Muscle layer of duodenum (tissue), 2 donors: ENCODE measurements around the gene QSER1.
"Not testable (repeated sequence)": the region's sequence is repeated elsewhere in the genome, so short reads cannot be mapped to it uniquely, and the experiment has no call there.

Experiments
- H3K27ac ChIP-seq: one replicate; pipeline ENCODE4 v1.7.0; 2013; ENCODE audit warnings: mild to moderate bottlenecking, low read length
- H3K27me3 ChIP-seq: one replicate; pipeline ENCODE4 v1.7.0; 2013; ENCODE audit warnings: low read depth, mild to moderate bottlenecking, control low read depth, low read length
- H3K36me3 ChIP-seq, 2 donors: one replicate each; pipeline ENCODE4 v1.7.0; 2013; ENCODE audit warnings: low read length in 2 of 2, control low read depth in 1 of 2, mild to moderate bottlenecking in 1 of 2; ENCODE audit not compliant: insufficient read depth in 2 of 2, control insufficient read depth in 1 of 2
- H3K4me1 ChIP-seq, 2 donors: one replicate each; pipeline ENCODE4 v1.7.0; 2013; ENCODE audit warnings: low read length in 2 of 2, mild to moderate bottlenecking in 2 of 2, control low read depth in 1 of 2, moderate library complexity in 1 of 2; ENCODE audit not compliant: insufficient read depth in 2 of 2, control insufficient read depth in 1 of 2
- H3K4me3 ChIP-seq, 2 donors: one replicate each; pipeline ENCODE4 v1.7.0; 2013; ENCODE audit warnings: low read length in 2 of 2, low read depth in 1 of 2, mild to moderate bottlenecking in 1 of 2
- H3K9me3 ChIP-seq, 2 donors: one replicate each; pipeline ENCODE4 v1.7.0; 2013; ENCODE audit warnings: low read length in 2 of 2, control low read depth in 1 of 2, mild to moderate bottlenecking in 1 of 2; ENCODE audit not compliant: control insufficient read depth in 1 of 2
- donor health status: healthy.

Gene QSER1

DNA sequence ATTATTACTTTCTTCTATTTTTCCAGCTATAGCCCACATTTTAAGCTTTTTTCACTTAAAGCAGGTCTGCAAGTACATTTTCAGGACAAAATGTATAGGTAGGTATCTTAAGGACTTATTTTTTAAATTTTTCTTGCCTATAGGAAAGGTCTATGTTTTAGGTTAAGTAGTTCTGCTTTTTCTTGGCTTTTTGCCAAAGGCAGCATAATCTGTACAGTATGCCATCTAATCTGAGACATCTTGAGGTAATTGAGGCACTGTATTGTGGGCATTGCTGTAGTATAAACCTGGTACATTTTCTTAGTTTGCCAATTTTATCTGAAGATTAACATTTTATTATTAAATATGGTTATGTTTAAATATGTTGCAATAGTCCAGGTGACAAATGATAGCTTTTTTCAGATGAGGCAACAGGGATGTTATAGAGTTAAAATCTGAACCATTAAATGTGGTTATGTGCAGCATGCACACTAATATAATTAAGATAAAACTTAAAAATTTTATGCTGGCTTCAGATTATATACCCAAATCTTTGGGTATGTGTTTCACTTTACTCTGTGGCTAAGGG lies 42.9 kb downstream of the QSER1 start:
- no peaks in the 10 kb centered on the region for H3K4me1 ChIP-seq
- no peaks in the 10 kb centered on the region for H3K27me3 ChIP-seq
- peaks cover 32 to 33% of the 10 kb centered on the region in 2 donors for H3K36me3 ChIP-seq
- H3K4me3 ChIP-seq = no peak overlapping the region
- H3K27ac ChIP-seq = no peak overlapping the region
- H3K9me3 ChIP-seq = no peaks in the 10 kb centered on the region

DNA sequence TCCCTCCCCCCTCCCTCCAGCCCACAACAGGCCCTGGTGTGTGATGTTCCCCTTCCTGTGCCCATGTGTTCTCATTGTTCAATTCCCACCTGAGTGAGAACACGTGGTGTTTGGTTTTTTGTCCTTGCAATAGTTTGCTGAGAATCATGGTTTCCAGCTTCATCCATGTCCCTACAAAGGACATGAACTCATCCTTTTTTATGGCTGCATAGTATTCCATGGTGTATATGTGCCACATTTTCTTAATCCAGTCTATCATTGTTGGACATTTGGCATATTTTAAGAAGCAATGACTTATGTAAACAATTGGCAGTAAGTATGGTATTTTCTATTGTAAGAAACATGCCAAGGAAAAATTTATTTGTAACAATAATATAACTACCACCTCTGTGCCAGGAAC lies 43.6 kb downstream of the QSER1 start:
- H3K27ac ChIP-seq, H3K27me3 ChIP-seq, H3K4me3 ChIP-seq, H3K4me1 ChIP-seq, H3K9me3 ChIP-seq: not testable (repeated sequence)
- H3K36me3 ChIP-seq = peaks cover 32% of the 10 kb centered on the region in 2 donors

DNA sequence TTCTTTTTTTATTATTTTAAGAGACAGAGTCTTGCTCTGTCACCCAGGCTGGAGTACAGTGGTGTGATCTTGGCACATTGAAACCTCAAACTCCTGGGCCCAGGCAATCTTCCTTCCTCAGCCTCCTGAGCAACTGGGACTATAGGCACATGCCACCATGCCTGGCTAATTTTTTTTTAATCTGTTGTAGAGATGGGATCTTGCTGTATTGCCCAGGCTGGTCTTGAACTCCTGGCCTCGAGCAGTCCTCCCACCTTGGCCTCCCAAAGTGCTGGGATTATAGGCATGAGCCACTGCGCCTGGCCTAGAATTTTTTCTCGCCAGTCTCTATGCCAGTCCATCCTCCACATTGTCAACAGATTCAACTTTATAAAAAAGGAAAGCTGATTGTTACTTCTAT lies 44.7 kb downstream of the QSER1 start:
- not testable (repeated sequence) for H3K4me1 ChIP-seq, H3K9me3 ChIP-seq, H3K27ac ChIP-seq, H3K4me3 ChIP-seq, H3K27me3 ChIP-seq
- peaks cover 21 to 26% of the 10 kb centered on the region in 2 donors for H3K36me3 ChIP-seq

DNA sequence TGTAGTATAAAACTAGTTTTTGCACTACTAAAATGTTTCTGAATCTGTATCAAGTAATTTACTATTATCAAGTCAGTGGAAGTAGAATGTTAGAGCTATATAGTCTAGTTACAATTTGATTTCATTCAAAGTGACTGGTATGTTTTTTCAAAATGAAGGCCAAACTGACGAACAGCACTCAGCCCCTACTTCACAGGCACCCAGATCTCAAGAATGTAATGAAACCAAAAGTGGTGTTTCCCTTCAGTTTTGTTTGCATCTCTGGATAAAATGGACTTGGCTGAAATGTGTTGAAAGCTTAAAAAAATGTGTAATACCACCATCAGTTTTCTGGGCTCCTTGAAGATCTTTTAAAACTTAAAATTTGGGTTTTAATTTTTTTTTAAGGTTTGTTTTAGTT lies 46.4 kb downstream of the QSER1 start:
- no peaks in the 10 kb centered on the region for H3K4me1 ChIP-seq
- no peaks in the 10 kb centered on the region for H3K27me3 ChIP-seq
- no peak overlapping the region for H3K27ac ChIP-seq
- H3K4me3 ChIP-seq = no peak overlapping the region
- peaks cover 3 to 8% of the 10 kb centered on the region in 2 donors for H3K36me3 ChIP-seq
- no peaks in the 10 kb centered on the region for H3K9me3 ChIP-seq

DNA sequence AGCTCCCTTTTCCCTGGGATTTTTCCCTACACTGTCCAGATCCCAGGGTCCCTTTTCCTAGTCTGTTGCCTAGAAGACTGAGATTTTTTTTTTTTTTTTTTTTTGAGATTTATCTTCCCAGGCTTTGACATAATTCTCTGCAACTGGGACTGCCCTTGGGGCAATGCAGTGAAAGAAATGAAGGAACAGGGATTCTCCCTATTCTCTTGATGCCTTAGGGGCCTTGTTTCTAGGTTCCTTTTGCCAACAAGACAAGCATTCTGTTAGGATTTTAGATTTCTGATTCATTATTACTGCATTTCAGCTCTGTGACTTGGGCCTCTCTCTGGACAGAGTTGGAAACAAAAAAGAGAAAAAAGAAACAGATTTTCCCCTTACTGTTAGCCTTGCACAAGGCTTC lies 47.3 kb downstream of the QSER1 start:
- H3K9me3 ChIP-seq = no peaks in the 10 kb centered on the region
- H3K27ac ChIP-seq = no peak overlapping the region
- H3K27me3 ChIP-seq = no peaks in the 10 kb centered on the region

DNA sequence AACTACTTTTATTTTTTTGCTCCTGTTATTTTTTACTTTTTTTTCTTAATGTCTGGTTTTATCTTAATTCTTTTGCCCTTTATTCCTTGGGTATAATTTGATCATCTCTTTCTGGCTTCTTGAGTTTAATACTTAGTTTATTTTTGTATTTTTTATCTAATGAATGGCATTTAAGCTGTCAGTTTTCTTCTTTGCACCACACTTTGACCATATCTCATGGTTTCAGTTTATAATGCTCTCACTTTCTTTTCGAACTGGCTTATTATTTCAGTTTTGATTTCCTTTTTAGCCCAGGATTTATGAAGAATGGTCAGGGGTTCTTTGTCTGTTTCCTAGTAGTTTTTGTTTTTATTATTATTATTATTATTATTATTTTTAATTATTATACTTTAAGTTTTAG lies 48.3 kb downstream of the QSER1 start:
- H3K36me3 ChIP-seq = peaks cover 0 to 6% of the 10 kb centered on the region in 2 donors
- H3K4me3 ChIP-seq = no peak overlapping the region
- no peaks in the 10 kb centered on the region for H3K4me1 ChIP-seq
- H3K27me3 ChIP-seq = no peaks in the 10 kb centered on the region
- no peak overlapping the region for H3K27ac ChIP-seq
- H3K9me3 ChIP-seq = no peaks in the 10 kb centered on the region

More for the DNA sequence above, 47.3 kb downstream of the QSER1 start:
- H3K4me1 ChIP-seq = no peaks in the 10 kb centered on the region
- H3K4me3 ChIP-seq = no peak overlapping the region
- H3K36me3 ChIP-seq = peaks cover 0 to 6% of the 10 kb centered on the region in 2 donors

DNA sequence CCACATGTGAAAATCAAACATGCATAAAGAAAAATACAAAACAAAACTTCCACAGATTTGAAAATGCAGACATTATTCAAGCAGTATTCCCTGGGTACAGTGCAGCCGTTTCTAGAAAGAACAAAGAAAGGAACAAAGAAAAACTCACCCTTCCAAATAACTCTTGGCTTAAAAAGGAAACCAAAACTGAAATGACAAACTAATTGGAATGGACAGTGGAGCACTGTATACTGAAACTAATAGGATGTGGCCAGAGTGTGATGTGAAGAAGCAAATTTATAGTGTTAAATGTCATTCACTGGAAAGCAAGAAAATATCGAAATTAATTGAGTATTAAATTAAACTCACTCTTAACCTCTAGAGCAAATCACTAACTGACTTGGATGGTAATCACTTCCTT lies 55.4 kb downstream of the QSER1 start:
- Histone ChIP-seq H3K4me1 (peaks cover 0 to 7% of the 10 kb centered on the region in 2 donors), H3K4me3 (no peak overlapping the region), H3K36me3 (no peaks in the 10 kb centered on the region), H3K27ac (no peak overlapping the region), H3K9me3 (no peaks in the 10 kb centered on the region), H3K27me3 (no peaks in the 10 kb centered on the region)

DNA sequence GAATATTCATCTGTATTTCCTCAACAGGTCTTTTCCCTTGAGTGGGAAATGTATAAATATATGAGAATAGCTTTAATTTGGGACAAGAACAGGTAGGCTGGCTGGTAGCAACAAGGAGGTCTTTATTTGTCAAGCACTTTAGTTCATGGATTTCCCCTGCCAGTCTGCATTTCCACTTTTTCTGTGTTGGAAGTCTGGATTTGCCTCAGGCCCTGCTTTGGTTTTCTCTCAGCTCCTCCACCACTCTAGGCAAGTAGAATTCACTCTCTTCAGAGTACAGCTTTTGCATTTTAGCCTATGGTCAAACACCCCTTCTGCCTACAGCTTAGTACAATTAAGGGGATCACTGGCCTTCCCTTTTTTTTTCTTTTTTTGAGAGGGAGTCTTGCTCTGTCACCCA lies 57.1 kb downstream of the QSER1 start:
- Histone ChIP-seq H3K27ac (no peak overlapping the region), H3K4me3 (no peak overlapping the region), H3K27me3 (no peaks in the 10 kb centered on the region), H3K4me1 (peaks cover 0 to 7% of the 10 kb centered on the region in 2 donors), H3K9me3 (no peaks in the 10 kb centered on the region), H3K36me3 (peaks cover 0 to 5% of the 10 kb centered on the region in 2 donors)

DNA sequence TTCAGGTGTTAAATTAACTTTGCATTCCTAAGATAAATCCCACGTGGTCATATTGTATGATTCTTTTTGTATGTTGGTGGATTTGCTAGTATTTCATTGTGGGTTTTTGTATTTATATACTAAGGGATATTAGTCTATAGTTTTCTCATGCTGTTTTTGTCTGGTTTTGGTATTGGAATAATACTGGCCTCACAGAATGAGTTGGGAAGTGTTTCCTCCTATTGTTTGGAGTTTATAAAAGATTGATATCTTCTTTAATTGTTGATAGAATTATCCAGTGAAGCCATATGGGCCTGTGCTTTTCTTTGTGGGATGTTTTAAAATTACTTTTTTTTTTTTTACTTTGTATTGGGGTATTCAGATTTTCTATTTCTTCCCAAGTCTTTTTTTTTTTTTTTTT lies 59.8 kb downstream of the QSER1 start:
- Histone ChIP-seq H3K27me3 (no peaks in the 10 kb centered on the region), H3K36me3 (peaks cover 0 to 16% of the 10 kb centered on the region in 2 donors), H3K9me3 (no peaks in the 10 kb centered on the region), H3K4me3 (no peak overlapping the region), H3K27ac (no peak overlapping the region), H3K4me1 (peaks cover 0 to 7% of the 10 kb centered on the region in 2 donors)

DNA sequence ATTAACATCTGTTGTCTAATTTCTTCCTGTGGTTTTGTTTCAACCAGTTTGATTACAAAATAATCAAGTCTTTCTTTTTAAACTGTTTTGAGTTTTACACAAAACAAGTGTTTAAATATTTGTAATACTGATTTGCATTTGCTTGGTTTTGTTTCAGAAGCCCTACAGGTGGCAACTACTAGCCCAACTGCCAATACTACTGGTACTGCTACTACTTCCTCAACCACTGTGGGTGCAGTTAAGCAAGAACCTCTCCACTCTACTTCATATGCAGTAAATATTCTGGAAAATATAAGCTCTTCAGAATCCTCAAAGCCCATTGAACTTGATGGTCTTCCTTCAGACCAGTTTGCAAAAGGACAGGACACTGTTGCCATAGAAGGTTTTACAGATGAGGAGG lies 61.1 kb downstream of the QSER1 start:
- Histone ChIP-seq H3K36me3 (peaks cover 9 to 20% of the 10 kb centered on the region in 2 donors), H3K9me3 (no peaks in the 10 kb centered on the region), H3K4me3 (no peak overlapping the region), H3K4me1 (peaks cover 0 to 5% of the 10 kb centered on the region in 2 donors), H3K27me3 (no peaks in the 10 kb centered on the region), H3K27ac (no peak overlapping the region)

DNA sequence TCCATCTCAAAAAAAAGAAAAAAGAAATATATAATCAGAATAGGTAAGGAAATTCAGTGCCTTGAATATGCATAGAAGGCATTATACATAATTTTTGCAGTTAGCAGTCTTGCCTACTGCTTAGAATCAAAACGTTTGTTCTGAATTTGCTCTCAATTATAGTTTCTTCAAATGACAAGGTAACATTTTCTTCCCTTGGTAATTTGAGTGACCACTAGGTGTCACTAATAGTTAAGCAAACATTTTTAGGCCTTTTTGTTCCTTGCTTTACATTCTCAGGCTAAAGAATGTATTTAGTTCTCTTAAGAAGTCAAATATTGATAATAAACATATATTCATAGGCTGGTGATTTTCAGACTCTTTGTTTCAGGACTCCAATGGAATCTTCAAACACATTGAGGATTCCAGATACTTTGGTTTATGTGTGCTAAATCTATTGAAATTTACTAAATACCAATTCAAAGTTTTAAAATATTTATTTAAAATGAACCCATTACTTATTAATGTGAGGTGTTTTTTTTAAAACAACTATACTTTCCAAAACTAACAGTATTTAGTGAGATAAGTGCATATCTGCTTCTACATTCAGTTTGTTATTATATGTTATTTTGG lies 68.0 kb downstream of the QSER1 start:
- peaks cover 19 to 20% of the 10 kb centered on the region in 2 donors for H3K36me3 ChIP-seq

DNA sequence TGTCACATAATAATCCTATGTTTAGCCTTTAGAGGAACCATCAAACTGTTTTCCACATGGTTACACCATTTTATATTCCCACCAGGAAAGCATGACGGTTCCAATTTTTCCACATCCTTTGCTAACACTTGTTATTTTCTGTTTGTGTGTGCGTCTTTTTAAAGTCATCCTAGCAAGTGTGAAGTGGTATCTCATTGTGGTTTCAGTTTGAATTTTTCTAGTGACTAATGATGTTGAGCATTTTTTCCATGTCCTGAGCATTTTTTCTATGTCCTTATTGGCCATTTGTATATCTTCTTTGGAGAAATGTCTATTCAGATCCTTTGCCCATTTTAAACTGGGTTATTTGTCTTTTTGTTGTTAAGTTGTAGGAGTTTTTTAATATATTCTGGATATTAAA lies 69.4 kb downstream of the QSER1 start:
- Histone ChIP-seq H3K36me3 (peaks cover 10 to 22% of the 10 kb centered on the region in 2 donors), H3K4me3 (no peak overlapping the region), H3K27ac (no peak overlapping the region), H3K27me3 (no peaks in the 10 kb centered on the region), H3K9me3 (no peaks in the 10 kb centered on the region), H3K4me1 (no peaks in the 10 kb centered on the region)

More for the DNA sequence above, 68.0 kb downstream of the QSER1 start:
- Histone ChIP-seq H3K4me3 (no peak overlapping the region), H3K27ac (no peak overlapping the region), H3K4me1 (no peaks in the 10 kb centered on the region), H3K27me3 (no peaks in the 10 kb centered on the region), H3K9me3 (no peaks in the 10 kb centered on the region)
